GM12874 (cell line): Measurements from ENCODE around the gene SLC27A6.

Source experiments
- CTCF ChIP-seq: IDR thresholded peaks from 2 replicates; pipeline ENCODE4 v1.5.1; 2011; ENCODE audit warnings: low read depth, mild to moderate bottlenecking, control low read depth, low read length, moderate library complexity; ENCODE audit not compliant: insufficient read depth

SLC27A6 gene

GRCh38 chr5:129031886-129032683 is 66.8 kb downstream of the SLC27A6 start:
- TF ChIP-seq CTCF = no peak

- no peak for TF ChIP-seq CTCF
These were observed 76.1 kb downstream of the SLC27A6 start for GRCh38 chr5:129041196-129041881.

GRCh38 chr5:129042306-129042705 is 77.0 kb downstream of the SLC27A6 start:
- TF ChIP-seq CTCF = no peak

- TF ChIP-seq CTCF = no peak
These were observed 78.6 kb downstream of the SLC27A6 start for GRCh38 chr5:129043894-129044293.

GRCh38 chr5:129046151-129046550 is 80.9 kb downstream of the SLC27A6 start:
- TF ChIP-seq CTCF = no peak

- no peak for TF ChIP-seq CTCF
These were observed 83.2 kb downstream of the SLC27A6 start for GRCh38 chr5:129048509-129048908.

- TF ChIP-seq CTCF = no peak
These were observed 84.0 kb downstream of the SLC27A6 start for GRCh38 chr5:129049126-129049799.
